D341Med (cell line): ENCODE measurements around the gene TMEM52.
"Not testable (repeated sequence)": the region's sequence is repeated elsewhere in the genome, so short reads cannot be mapped to it uniquely, and the experiment has no call there.

Experiments used
- DNase-seq: peaks from one replicate; pipeline ENCODE4 v3.0.0; 2012; ENCODE audit warnings: low spot score

Gene TMEM52

GRCh38 chr1:1946540-1946939, 27.5 kb upstream of the TMEM52 start:
- no peak for DNase-seq

GRCh38 chr1:1945782-1946393, 26.8 kb upstream of the TMEM52 start:
- no peak for DNase-seq

GRCh38 chr1:1943834-1944570, 24.9 kb upstream of the TMEM52 start:
- peak; percentile 85 for DNase-seq

GRCh38 chr1:1942753-1943656, 23.9 kb upstream of the TMEM52 start:
- no peak for DNase-seq

- DNase-seq: no peak
Observed at GRCh38 chr1:1941868-1942752, 23.0 kb upstream of the TMEM52 start.

- DNase-seq: no peak
Observed at GRCh38 chr1:1941211-1941841, 22.2 kb upstream of the TMEM52 start.

- no peak for DNase-seq
Observed at GRCh38 chr1:1940123-1940425, 21.0 kb upstream of the TMEM52 start.

- no peak for DNase-seq
Observed at GRCh38 chr1:1939296-1940122, 20.4 kb upstream of the TMEM52 start.

GRCh38 chr1:1938613-1939295, 19.7 kb upstream of the TMEM52 start:
- DNase-seq: no peak

GRCh38 chr1:1938276-1938573, 19.1 kb upstream of the TMEM52 start:
- no peak for DNase-seq

GRCh38 chr1:1937549-1938275, 18.6 kb upstream of the TMEM52 start:
- no peak for DNase-seq

- no peak for DNase-seq
Observed at GRCh38 chr1:1937061-1937460, 18.0 kb upstream of the TMEM52 start.

GRCh38 chr1:1934848-1935247, 15.8 kb upstream of the TMEM52 start:
- DNase-seq: not testable (repeated sequence)

GRCh38 chr1:1929639-1930545, 10.8 kb upstream of the TMEM52 start:
- DNase-seq: no peak

- no peak for DNase-seq
Observed at GRCh38 chr1:1929102-1929638, 10.1 kb upstream of the TMEM52 start.

GRCh38 chr1:1928231-1929101, 9.4 kb upstream of the TMEM52 start:
- no peak for DNase-seq

- no peak for DNase-seq
Observed at GRCh38 chr1:1927751-1928150, 8.7 kb upstream of the TMEM52 start.
